ENCODE measurements around the gene GLYR1. TPM values are rescaled to one million over a fixed set of nuclear protein-coding genes. Genes with fewer than 3 reads are reported as not detected.

Gene GLYR1
- polyA plus RNA-seq, 2 of the 4 experiments (the other 2 are of a cell fraction), result 37.1 to 55.1 TPM

DNA sequence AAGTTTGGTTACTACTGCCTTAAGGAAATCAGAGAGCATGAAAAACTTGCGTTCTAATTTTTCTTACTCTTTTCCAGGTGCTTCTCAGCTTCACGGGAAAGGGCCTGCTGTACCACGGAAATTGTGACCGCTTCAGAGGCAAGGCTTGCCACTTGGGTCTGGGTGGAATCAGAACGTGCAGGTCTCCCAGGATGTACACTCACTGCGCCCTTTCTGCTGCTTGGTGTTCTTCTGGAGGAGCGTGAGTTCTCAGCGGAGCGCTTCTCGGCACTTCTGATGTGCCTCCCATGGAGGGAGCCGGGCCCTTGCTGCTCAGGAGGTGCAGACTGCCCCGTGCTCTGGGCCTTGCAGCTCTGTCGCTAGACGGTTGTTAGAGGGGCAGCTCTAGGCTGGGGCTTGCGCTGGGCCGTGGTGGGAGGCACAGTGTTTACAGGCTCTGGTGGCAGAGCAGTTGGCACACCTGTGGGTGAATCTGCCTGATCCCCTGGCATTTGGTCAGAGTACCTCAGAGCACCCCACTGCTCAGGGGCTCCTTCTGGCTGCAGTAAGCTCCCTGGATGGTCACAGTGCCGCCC is 33.0 kb upstream of the GLYR1 start (continued):
- TF ChIP-seq ZFP36 (IDR thresholded peaks at IDR 0.05; ENCODE audit: borderline replicate concordance, partially characterized antibody), result no peak
- TF ChIP-seq RFX5 (IDR thresholded peaks at IDR 0.05), result no peak
- TF ChIP-seq EP300 (IDR thresholded peaks at IDR 0.05), result no peak

GRCh38 chr16:4879049-4879448 is 32.0 kb upstream of the GLYR1 start:
- WGBS (ENCODE audit: missing lambda C conversion rate), result 63% methylated on average over 4 of the region's 4 CpGs
- CTCF ChIA-PET, result interaction anchor here (1.9 kb wide), 1 partner anchor 17 kb away, joined by 5 read pairs; no protein-coding TSS in a partner anchor

More at GRCh38 chr16:4879049-4879448, 32.0 kb upstream of the GLYR1 start:
- Histone ChIP-seq H3K4me1 (no peaks in the 10 kb centered on the region), H3K4me2 (no peak overlapping the region), H3K4me3 (no peak overlapping the region), H3K27ac (no peak overlapping the region), H3K9me3 (no peaks in the 10 kb centered on the region)
- no peak for DNase-seq (ENCODE audit: low read depth in 1 of 2, low spot score in 1 of 2)
- no peak for ATAC-seq
- TF ChIP-seq CEBPB (IDR thresholded peaks at IDR 0.05) (no peak), JUNB (IDR thresholded peaks at IDR 0.05) (no peak), FOSL2 (IDR thresholded peaks at IDR 0.05) (no peak), FOSL2 (CRISPR knock-in tag; IDR thresholded peaks at IDR 0.05) (no peak), JUN (IDR thresholded peaks at IDR 0.05) (no peak), NFE2L2 (conservative IDR thresholded peaks at IDR 0.05; ENCODE audit: low read length) (no peak), MAX (IDR thresholded peaks at IDR 0.05) (no peak), CHD4 (IDR thresholded peaks at IDR 0.05; ENCODE audit: borderline replicate concordance) (no peak), GATA3 (IDR thresholded peaks at IDR 0.05; ENCODE audit: borderline replicate concordance) (no peak), NPAS2 (CRISPR knock-in tag; IDR thresholded peaks at IDR 0.05; ENCODE audit: borderline replicate concordance) (no peak), PBX3 (IDR thresholded peaks at IDR 0.05) (no peak), MAFK (IDR thresholded peaks at IDR 0.05; ENCODE audit: partially characterized antibody) (no peak), MYC (IDR thresholded peaks at IDR 0.05; ENCODE audit: borderline replicate concordance, low read length) (no peak), MAZ (IDR thresholded peaks at IDR 0.05; ENCODE audit: borderline replicate concordance, low read depth, low read length) (no peak), PHF8 (IDR thresholded peaks at IDR 0.05; ENCODE audit: borderline replicate concordance, low read depth) (no peak), RCOR1 (IDR thresholded peaks at IDR 0.05; ENCODE audit: low read depth, low read length) (no peak), CBX2 (IDR thresholded peaks at IDR 0.05; ENCODE audit: borderline replicate concordance, low read depth) (no peak), ESRRA (IDR thresholded peaks at IDR 0.05; ENCODE audit: borderline replicate concordance, low read length) (no peak)
- TF ChIP-seq, protein P1, sequence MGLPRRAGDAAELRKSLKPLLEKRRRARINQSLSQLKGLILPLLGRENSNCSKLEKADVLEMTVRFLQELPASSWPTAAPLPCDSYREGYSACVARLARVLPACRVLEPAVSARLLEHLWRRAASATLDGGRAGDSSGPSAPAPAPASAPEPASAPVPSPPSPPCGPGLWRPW (IDR thresholded peaks at IDR 0.05), result no peak
- TF ChIP-seq, protein P2, sequence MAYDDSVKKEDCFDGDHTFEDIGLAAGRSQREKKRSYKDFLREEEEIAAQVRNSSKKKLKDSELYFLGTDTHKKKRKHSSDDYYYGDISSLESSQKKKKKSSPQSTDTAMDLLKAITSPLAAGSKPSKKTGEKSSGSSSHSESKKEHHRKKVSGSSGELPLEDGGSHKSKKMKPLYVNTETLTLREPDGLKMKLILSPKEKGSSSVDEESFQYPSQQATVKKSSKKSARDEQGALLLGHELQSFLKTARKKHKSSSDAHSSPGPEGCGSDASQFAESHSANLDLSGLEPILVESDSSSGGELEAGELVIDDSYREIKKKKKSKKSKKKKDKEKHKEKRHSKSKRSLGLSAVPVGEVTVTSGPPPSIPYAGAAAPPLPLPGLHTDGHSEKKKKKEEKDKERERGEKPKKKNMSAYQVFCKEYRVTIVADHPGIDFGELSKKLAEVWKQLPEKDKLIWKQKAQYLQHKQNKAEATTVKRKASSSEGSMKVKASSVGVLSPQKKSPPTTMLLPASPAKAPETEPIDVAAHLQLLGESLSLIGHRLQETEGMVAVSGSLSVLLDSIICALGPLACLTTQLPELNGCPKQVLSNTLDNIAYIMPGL (CRISPR knock-in tag; IDR thresholded peaks at IDR 0.05; ENCODE audit: borderline replicate concordance), result no peak
- TF ChIP-seq, protein P3, sequence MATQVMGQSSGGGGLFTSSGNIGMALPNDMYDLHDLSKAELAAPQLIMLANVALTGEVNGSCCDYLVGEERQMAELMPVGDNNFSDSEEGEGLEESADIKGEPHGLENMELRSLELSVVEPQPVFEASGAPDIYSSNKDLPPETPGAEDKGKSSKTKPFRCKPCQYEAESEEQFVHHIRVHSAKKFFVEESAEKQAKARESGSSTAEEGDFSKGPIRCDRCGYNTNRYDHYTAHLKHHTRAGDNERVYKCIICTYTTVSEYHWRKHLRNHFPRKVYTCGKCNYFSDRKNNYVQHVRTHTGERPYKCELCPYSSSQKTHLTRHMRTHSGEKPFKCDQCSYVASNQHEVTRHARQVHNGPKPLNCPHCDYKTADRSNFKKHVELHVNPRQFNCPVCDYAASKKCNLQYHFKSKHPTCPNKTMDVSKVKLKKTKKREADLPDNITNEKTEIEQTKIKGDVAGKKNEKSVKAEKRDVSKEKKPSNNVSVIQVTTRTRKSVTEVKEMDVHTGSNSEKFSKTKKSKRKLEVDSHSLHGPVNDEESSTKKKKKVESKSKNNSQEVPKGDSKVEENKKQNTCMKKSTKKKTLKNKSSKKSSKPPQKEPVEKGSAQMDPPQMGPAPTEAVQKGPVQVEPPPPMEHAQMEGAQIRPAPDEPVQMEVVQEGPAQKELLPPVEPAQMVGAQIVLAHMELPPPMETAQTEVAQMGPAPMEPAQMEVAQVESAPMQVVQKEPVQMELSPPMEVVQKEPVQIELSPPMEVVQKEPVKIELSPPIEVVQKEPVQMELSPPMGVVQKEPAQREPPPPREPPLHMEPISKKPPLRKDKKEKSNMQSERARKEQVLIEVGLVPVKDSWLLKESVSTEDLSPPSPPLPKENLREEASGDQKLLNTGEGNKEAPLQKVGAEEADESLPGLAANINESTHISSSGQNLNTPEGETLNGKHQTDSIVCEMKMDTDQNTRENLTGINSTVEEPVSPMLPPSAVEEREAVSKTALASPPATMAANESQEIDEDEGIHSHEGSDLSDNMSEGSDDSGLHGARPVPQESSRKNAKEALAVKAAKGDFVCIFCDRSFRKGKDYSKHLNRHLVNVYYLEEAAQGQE (IDR thresholded peaks at IDR 0.05), result no peak
- POLR2A ChIA-PET, result no interaction called here
- FAIRE-seq, result no peak

Data from A549 (cell line).